AG09319 (cell line): ENCODE data around the gene ENOX1.
A peak's percentile ranks its signal among the peaks of the same experiment; 100 is the strongest.

Experiments
- DNase-seq: peaks from one replicate; pipeline ENCODE4 v3.0.0-alpha.2; 2010; ENCODE audit warnings: low read depth; ENCODE audit errors: extremely low read depth
- CTCF ChIP-seq: IDR thresholded peaks from 2 replicates; pipeline ENCODE4 v1.5.1; 2011; ENCODE audit warnings: low read depth, mild to moderate bottlenecking, inconsistent platforms, low read length, moderate library complexity

The ENOX1 gene

GRCh38 chr13:43650882-43651281, 135.9 kb downstream of the ENOX1 start:
- no peak for DNase-seq
- no peak for TF ChIP-seq CTCF

- DNase-seq = no peak
- no peak for TF ChIP-seq CTCF
These were observed 138.0 kb downstream of the ENOX1 start for GRCh38 chr13:43648733-43649132.

- no peak for DNase-seq
- no peak for TF ChIP-seq CTCF
These were observed 139.3 kb downstream of the ENOX1 start for GRCh38 chr13:43647471-43647870.

GRCh38 chr13:43640476-43640875, 146.3 kb downstream of the ENOX1 start:
- TF ChIP-seq CTCF = no peak
- no peak for DNase-seq

GRCh38 chr13:43631106-43631505, 155.7 kb downstream of the ENOX1 start:
- DNase-seq = no peak
- no peak for TF ChIP-seq CTCF

GRCh38 chr13:43629691-43630480, 156.9 kb downstream of the ENOX1 start:
- DNase-seq = peak; percentile 8
- no peak for TF ChIP-seq CTCF

- TF ChIP-seq CTCF = no peak
- DNase-seq = no peak
These were observed 159.8 kb downstream of the ENOX1 start for GRCh38 chr13:43626994-43627393.
